A204.1 (cell line): ENCODE measurements around the gene CCR3.
"Not testable (repeated sequence)": the region's sequence is repeated elsewhere in the genome, so short reads cannot be mapped to it uniquely, and the experiment has no call there.

Source experiments
- FAIRE-seq: peaks from 2 replicates; lab custom pipeline; 2012; peaks lifted over from hg19 to GRCh38; lab: Jason Lieb, UNC

The CCR3 gene

GRCh38 chr3:46242120-46242519 is at the start of gene CCR3:
Gene CCR3 (plus strand): TSS chr3:46242460. CDS start chr3:46265159, 22,699 bp downstream.
- FAIRE-seq = no peak

GRCh38 chr3:46192939-46193338 is 49.3 kb upstream of the CCR3 start:
- FAIRE-seq = no peak

- FAIRE-seq = no peak
These were observed 48.8 kb upstream of the CCR3 start for GRCh38 chr3:46193436-46193835.

DNA sequence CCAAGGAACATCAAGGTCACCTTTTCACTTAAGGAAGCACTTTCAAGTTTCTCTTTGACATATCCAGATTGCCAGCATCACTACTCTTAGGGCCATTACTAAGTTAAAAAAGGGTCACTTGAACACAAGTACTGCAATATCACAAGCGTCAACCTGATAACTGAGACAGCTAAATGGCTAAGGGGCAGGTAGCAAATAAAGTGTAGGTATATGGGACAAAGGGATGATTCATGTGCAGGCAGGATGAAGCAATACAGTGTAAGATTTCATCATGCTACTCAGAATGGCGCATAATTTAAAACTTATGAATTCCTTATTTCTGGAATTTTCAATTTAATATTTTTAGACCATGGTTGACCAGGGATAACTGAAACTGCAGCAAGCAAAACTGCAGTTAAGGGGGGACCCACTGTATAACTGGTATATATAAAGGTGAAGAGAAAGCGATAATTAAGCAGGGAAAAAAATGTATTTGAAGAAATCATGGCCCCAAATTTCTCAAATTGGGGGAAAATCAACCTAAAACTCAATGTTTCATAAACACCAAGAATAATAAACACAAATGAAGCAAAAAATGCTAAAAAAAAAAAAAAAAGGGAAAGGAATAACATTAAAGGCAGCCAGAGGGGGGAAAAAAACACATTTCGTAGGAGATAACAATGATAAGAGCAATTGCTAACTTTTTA is 47.2 kb upstream of the CCR3 start:
- FAIRE-seq = no peak

GRCh38 chr3:46196261-46196957 is 45.9 kb upstream of the CCR3 start:
- FAIRE-seq = no peak

DNA sequence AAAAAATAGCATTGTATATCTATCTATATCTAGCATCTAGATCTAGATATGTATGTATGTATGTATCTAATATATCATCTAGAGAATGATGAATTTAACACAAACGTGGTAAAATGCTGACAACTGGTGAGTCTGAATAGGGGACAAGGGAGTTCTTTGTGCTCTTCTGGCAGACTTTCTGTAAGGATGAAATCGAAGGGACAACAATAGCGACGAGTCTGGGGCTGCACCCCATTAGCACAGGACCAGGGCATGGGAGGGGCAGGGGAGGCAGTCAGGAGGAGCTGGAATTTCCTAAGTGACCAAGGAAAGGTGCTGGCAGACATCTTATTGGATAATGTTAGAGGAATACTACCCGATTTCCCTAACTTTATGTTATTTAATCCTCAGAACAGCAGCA is 42.0 kb upstream of the CCR3 start:
- FAIRE-seq = no peak

DNA sequence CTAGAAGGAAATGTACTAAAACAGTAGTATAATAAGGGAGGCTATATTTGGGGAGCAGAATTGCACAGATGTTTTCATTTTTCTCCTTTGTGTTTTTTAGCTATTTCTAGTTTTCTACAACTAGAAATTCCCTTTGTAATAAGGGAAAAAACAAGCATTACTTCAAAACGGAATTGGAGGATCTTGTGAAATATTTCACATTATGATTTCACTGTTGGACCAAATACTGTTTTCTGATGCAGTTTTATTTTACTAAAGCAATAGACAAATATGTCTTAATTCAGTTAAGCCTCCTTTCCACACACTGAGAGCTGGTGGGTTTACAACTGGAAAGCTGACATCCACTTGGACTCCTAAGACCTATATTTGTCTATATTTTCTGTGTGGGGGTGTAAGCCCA is 41.5 kb upstream of the CCR3 start:
- FAIRE-seq = no peak

GRCh38 chr3:46202535-46202934 is 39.7 kb upstream of the CCR3 start:
- no peak for FAIRE-seq

GRCh38 chr3:46203681-46204080 is 38.6 kb upstream of the CCR3 start:
- no peak for FAIRE-seq

DNA sequence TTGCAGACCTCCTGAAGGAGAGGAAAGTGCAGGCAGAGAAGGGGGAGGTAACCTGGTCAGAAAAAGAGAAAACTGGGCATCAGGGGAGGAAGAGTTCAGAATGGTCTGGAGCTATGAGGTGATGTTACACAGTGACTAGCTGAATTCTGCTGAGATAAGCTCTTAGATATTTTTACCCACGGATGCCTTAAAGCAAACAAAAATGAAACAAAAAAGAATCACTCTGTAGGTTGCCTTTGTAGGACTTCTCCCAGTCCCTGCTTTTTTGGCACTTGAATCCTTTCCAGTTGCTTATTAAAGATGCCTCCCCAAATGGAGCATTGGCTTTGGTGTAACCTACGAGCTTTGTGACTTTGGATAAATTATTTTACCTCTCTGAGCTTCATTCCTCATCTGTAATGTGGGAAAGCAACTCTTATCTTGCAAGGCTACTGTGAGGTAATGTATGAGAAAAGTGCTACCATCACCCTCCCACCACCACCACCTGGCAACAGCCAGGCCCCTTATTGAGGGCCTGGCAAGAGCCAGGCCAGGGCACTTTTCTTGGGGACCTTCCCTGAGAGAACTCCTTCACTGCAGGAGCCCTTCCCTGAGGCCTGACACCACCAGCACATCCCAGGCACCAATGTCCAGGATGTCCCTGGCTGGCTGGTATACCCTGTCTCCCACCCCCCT is 36.8 kb upstream of the CCR3 start:
- no peak for FAIRE-seq

DNA sequence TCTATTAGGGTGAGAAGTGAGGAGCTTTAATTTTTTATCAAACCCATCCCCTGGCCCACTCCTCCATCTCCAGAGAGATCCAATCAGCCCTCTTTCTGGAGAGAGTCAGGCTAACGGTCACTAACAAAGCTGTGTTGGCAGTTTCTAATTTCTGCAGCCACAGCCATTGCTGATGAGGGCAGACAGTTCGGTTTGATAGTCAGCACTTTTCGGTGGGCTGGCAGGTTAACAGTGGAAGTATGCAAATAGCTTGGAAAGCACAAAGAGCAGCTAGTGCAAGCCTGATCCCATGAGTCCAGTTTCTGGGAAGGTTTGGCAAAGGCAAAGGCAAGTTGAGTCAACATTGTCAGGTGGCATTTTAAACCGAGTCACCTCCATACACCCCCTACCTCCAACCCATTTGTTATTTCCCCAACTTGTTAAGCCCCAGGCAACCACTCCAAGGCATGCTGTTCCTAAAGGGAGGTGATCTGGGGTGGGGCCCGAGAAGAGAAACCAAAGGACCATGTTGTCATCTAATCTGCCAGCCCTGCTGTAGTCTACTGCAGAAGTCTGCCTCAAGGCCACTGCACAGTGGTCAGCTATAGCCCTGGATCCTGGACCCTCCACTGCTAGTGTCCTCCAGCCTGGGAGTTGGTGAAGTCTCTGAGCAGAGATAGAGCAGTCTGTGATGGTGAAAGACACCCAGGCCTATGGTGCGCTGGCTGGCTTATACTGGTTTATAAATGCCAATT is 35.8 kb upstream of the CCR3 start:
- no peak for FAIRE-seq

- not testable (repeated sequence) for FAIRE-seq
These were observed 34.7 kb upstream of the CCR3 start for GRCh38 chr3:46207514-46207913.

GRCh38 chr3:46208167-46208704 is 34.0 kb upstream of the CCR3 start, which contains the start of gene CCR1:
Gene CCR1 (minus strand): TSS chr3:46208313. CDS start chr3:46204313, 4,000 bp downstream.
- no peak for FAIRE-seq

DNA sequence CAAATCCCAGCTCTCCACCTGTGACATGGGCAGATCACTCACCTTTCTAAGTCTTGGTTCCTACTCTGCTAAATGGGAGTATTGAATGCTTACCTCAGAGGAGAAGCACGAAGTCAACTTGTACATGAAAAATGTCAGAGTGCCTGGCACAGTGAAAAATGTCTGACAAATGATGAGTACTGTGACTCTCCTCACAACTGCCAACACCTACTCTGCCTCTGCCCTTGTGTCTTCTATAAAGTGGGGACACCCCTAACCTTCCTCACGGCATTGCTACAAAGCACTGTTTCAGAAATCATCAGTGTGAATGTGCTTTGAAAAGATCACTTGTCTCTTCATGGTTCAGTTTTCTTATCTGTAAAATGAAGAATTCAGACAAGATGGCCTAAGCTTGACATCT is 33.2 kb upstream of the CCR3 start:
- no peak for FAIRE-seq

GRCh38 chr3:46209746-46210470 is 32.4 kb upstream of the CCR3 start:
- FAIRE-seq = no peak

GRCh38 chr3:46212101-46212500 is 30.2 kb upstream of the CCR3 start:
- no peak for FAIRE-seq

DNA sequence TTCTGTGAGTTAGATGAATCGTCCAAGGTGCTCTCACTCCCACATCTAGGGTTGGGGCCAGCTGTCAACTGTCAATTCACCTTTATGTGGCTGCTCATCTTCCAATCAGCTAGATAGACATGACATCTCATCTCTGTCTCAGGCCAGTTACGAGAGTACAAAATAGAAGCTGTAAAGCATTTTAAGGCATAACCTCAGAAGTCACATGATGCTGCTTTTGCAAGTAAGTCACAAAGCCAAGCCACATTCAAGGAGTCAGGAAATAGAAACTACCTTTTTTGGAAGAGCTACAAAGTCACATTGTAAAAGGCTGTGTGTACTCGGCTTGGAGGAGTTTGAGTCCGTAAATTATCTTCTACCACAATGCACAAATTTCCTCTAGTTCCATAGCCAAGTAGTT is 29.1 kb upstream of the CCR3 start:
- no peak for FAIRE-seq

DNA sequence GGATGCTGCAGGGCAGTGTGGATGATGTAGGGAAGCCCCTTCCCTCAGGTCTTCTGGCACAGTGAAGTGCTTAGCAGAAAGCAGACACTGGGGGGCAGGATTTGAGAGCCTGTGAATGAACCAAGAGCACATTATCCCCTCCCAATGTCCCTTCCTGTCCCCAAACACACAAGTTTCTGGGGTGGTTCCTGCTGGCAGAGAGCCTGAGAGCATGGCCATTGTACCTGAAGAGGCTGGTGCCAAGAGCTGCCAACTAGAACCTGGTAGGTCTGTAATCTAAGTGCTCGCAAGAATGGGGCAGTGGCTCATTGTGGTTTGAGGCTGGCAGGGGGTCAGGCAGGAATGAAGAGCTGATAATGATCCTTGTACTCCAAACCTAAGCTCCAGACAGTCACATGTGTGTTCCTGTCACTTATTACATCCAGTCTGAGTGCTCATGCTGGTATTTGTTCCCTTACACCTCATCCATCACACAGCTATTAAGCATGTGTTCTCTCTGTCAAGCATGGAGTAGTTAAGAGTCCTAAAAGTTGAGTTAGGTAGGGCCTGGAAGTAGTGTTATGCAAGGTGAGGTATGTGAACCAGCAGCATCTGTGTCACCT is 27.4 kb upstream of the CCR3 start:
- FAIRE-seq = no peak

GRCh38 chr3:46215810-46216414 is 26.3 kb upstream of the CCR3 start:
- FAIRE-seq = no peak

GRCh38 chr3:46218196-46218709 is 24.0 kb upstream of the CCR3 start:
- FAIRE-seq = no peak

- no peak for FAIRE-seq
These were observed 20.9 kb upstream of the CCR3 start for GRCh38 chr3:46221391-46221790.
